Gastrocnemius medialis (tissue), 4 donors: ENCODE measurements around the gene NAPSA. TPM values are rescaled to one million over a fixed set of nuclear protein-coding genes. Genes with fewer than 3 reads are reported as not detected.

Source experiments
- ATAC-seq, 2 donors: fragments of 150-250 bp; one replicate each; pipeline ENCODE4 v1.9.1; 2016
- DNase-seq, 2 donors: peaks; one replicate each; pipeline ENCODE4 v3.0.0-alpha.2; 2019
- H3K27ac ChIP-seq, 4 donors: fragments of 200-600 bp; sonication (generic); 1 replicate in 1 of 4; 2 replicates in 3 of 4; pipeline ENCODE4 v1.5.1; 2016 to 2018; ENCODE audit warnings: mild to moderate bottlenecking in 2 of 4, moderate library complexity in 1 of 4
- H3K27me3 ChIP-seq, 3 donors: fragments of 200-600 bp; sonication (generic) in 2 of 3; 1 replicate in 1 of 3; 2 replicates in 2 of 3; pipeline versions ENCODE4 v1.5.1 to v1.6.0; 2016 to 2019; ENCODE audit warnings: mild to moderate bottlenecking in 1 of 3, moderate library complexity in 1 of 3
- H3K36me3 ChIP-seq, 2 donors: fragments of 200-600 bp; sonication (generic) in 1 of 2; one replicate each; pipeline ENCODE4 v1.5.1; 2017 to 2018
- H3K4me1 ChIP-seq, 2 donors: fragments of 200-600 bp; sonication (generic) in 1 of 2; one replicate each; pipeline ENCODE4 v1.5.1; 2016 to 2017; ENCODE audit warnings: mild to moderate bottlenecking in 2 of 2
- H3K4me3 ChIP-seq, 4 donors: fragments of 200-600 bp; sonication (generic) in 3 of 4; 1 replicate in 1 of 4; 2 replicates in 3 of 4; pipeline ENCODE4 v1.5.1; 2016 to 2019; ENCODE audit warnings: mild to moderate bottlenecking in 2 of 4
- H3K9me3 ChIP-seq, 3 donors: fragments of 200-600 bp; sonication (generic) in 2 of 3; 1 replicate in 1 of 3; 2 replicates in 2 of 3; pipeline ENCODE4 v1.5.1; 2016 to 2019
- CTCF ChIP-seq, 5 experiments: fragments of 450-650 bp in 3 of 5; fragments of 200-600 bp in 2 of 5; sonication (generic) in 2 of 5; IDR thresholded peaks in 4 of 5; conservative IDR thresholded peaks in 1 of 5; 1 replicate in 4 of 5; 2 replicates in 1 of 5; pipeline ENCODE4 v1.5.1; 2016 to 2019; ENCODE audit warnings: antibody characterized with exemption in 5 of 5, mild to moderate bottlenecking in 3 of 5, moderate library complexity in 3 of 5
- POLR2A ChIP-seq, 2 donors: fragments of 450-650 bp; IDR thresholded peaks; one replicate each; pipeline ENCODE4 v1.6.1; 2017; ENCODE audit warnings: antibody characterized with exemption in 2 of 2, mild to moderate bottlenecking in 2 of 2, moderate library complexity in 2 of 2
- in situ Hi-C, 4 donors: fragments of 200-750 bp; cut with MboI; loops; one replicate each; pipeline versions ENCODE4 v1.15.0 to v1.8.0; 2017; ENCODE audit warnings: low sequenced_read_pairs in 4 of 4
- intact Hi-C: fragments of 100-400 bp; cut with DNase I; formaldehyde crosslinking; loops from one replicate; pipeline ENCODE4 v1.15.1; 2023; ENCODE audit warnings: low total_unique reads
- total RNA-seq, 4 donors: library from RNA; depleted of rRNA; stranded (reverse); fragments of >200 nt; gene quantifications; one replicate each; pipeline versions ENCODE4 v1.1.0 to v1.2.3, GENCODE V29; 2016

The NAPSA gene
- total RNA-seq, 4 donors from 2014 or later: 0.09 TPM; not detected in 3

GRCh38 chr19:50387176-50387867 is 21.9 kb upstream of the NAPSA start:
- H3K36me3 ChIP-seq: peaks cover 0 to 5% of the 10 kb centered on the region in 2 donors
- H3K9me3 ChIP-seq: no peaks in the 10 kb centered on the region
- H3K4me1 ChIP-seq: peaks cover 8 to 14% of the 10 kb centered on the region in 2 donors
- no peaks in the 10 kb centered on the region for H3K27me3 ChIP-seq
- intact Hi-C loops (no loop called here), in situ Hi-C loops (no loop called here)
- no peak for ATAC-seq
- TF ChIP-seq CTCF (IDR thresholded peaks at IDR 0.05 in 4 of 5, conservative IDR thresholded peaks at IDR 0.05 in 1 of 5) (no peak), POLR2A (IDR thresholded peaks at IDR 0.05) (no peak)
- H3K4me3 ChIP-seq: no peak overlapping the region
- H3K27ac ChIP-seq: no peak overlapping the region
- no peak for DNase-seq

- intact Hi-C loops: loop anchor here (1.0 to 5.0 kb wide), 3 partner anchors 9 to 417 kb away; partner anchors contain the start of gene NR1H2
- DNase-seq: no peak
Observed at GRCh38 chr19:50384685-50385535, 19.5 kb upstream of the NAPSA start.

GRCh38 chr19:50383852-50384684 is 18.6 kb upstream of the NAPSA start, which contains the start of gene POLD1:
POLD1 (plus strand) TSS chr19:50384347; CDS start chr19:50398852, 14,505 bp downstream.
- TF ChIP-seq POLR2A (IDR thresholded peaks at IDR 0.05) (peak in 1 of 2 donors; percentile 32), CTCF (IDR thresholded peaks at IDR 0.05 in 4 of 5, conservative IDR thresholded peaks at IDR 0.05 in 1 of 5) (no peak)
- peak within 1 kb of the TSS; percentile 71 to 95 (median 84) for H3K27ac ChIP-seq
- peaks cover 0 to 36% of the 10 kb centered on the region in 2 donors for H3K36me3 ChIP-seq
- intact Hi-C loops (loop anchor here (1.0 to 5.0 kb wide), 3 partner anchors 8 to 418 kb away; partner anchors contain the start of gene NR1H2), in situ Hi-C loops (no loop called here)
- peak; percentile 95 to 97 for DNase-seq
- peaks cover 8 to 14% of the 10 kb centered on the region in 2 donors for H3K4me1 ChIP-seq
- peak within 1 kb of the TSS; percentile 63 to 83 (median 76) for H3K4me3 ChIP-seq
- ATAC-seq: peak; percentile 93 to 94
- H3K9me3 ChIP-seq: no peaks in the 10 kb centered on the region
- H3K27me3 ChIP-seq: no peaks in the 10 kb centered on the region

More at GRCh38 chr19:50384685-50385535, 19.5 kb upstream of the NAPSA start:
- no peaks in the 10 kb centered on the region for H3K9me3 ChIP-seq
- peak overlapping the region; percentile 71 to 95 (median 84) for H3K27ac ChIP-seq
- H3K27me3 ChIP-seq: no peaks in the 10 kb centered on the region
- no peak for ATAC-seq
- H3K4me1 ChIP-seq: peaks cover 8 to 14% of the 10 kb centered on the region in 2 donors
- TF ChIP-seq POLR2A (IDR thresholded peaks at IDR 0.05): no peak
- TF ChIP-seq CTCF (IDR thresholded peaks at IDR 0.05 in 4 of 5, conservative IDR thresholded peaks at IDR 0.05 in 1 of 5): no peak
- H3K4me3 ChIP-seq: peak overlapping the region; percentile 63 to 83 (median 76)
- in situ Hi-C loops: no loop called here
- H3K36me3 ChIP-seq: peaks cover 0 to 28% of the 10 kb centered on the region in 2 donors
